GM12878 (cell line): ENCODE data around the gene IL3RA. TPM values are rescaled to one million over a fixed set of nuclear protein-coding genes. Genes with fewer than 3 reads are reported as not detected.

Source experiments
- ATAC-seq: fragments of 200-7000 bp; cut with Tn5 transposase; 3 replicates; pipeline ENCODE4 v1.9.1; 2020; ENCODE audit warnings: mild to moderate bottlenecking, moderate library complexity
- BruUV-seq: library from RNA; stranded (reverse); fragments of 400-500 nt; replicated peaks from 2 replicates; lab custom pipeline; 2021; lab: Mats Ljungman, UMichigan
- CTCF ChIA-PET: fragments of 300-600 bp; sonication (Branson Sonifier 250); formaldehyde crosslinking; extraction: SDS; loops from one replicate; lab custom pipeline; 2021; ENCODE audit warnings: inconsistent platforms; lab: Yijun Ruan, JAX
- POLR2A ChIA-PET: fragments of 350-600 bp; formaldehyde crosslinking; extraction: SDS; loops from one replicate; lab custom pipeline; 2021; ENCODE audit warnings: inconsistent platforms; lab: Charles Lee
- RAD21 ChIA-PET: fragments of 300-600 bp; sonication (Branson Sonifier 250); formaldehyde crosslinking; loops from one replicate; lab custom pipeline; 2023; ENCODE audit warnings: antibody characterized with exemption; ENCODE audit not compliant: unreplicated experiment; lab: Charles Lee
- SMC1A ChIA-PET: fragments of 300-600 bp; sonication (Branson Sonifier 250); formaldehyde crosslinking; loops from one replicate; lab custom pipeline; 2023; ENCODE audit not compliant: unreplicated experiment, uncharacterized antibody; lab: Charles Lee
- DNase-seq: peaks from one replicate; pipeline ENCODE4 v3.0.0-alpha.2; 2011; ENCODE audit warnings: low read depth, low spot score
- FAIRE-seq: peaks from 3 replicates; lab custom pipeline; 2011; peaks lifted over from hg19 to GRCh38; lab: Jason Lieb, UNC
- H2AFZ ChIP-seq: 2 replicates; pipeline ENCODE4 v1.6.0; 2011; ENCODE audit warnings: low read depth, low read length, control low read depth; ENCODE audit not compliant: control insufficient read depth
- H3K27ac ChIP-seq: 2 replicates; pipeline ENCODE4 v1.5.1; 2011; ENCODE audit warnings: control low read depth; ENCODE audit not compliant: control insufficient read depth, insufficient read depth
- H3K27me3 ChIP-seq, 2 experiments: replicated peaks in 1 of 2; 2 replicates each; pipeline versions ENCODE4 v1.6.0 to v1.6.1; 2011; ENCODE audit warnings: low read length in 1 of 2; ENCODE audit not compliant: control insufficient read depth in 2 of 2, insufficient read depth in 2 of 2
- H3K36me3 ChIP-seq, 2 experiments: 2 replicates each; pipeline ENCODE4 v1.5.1; 2011; ENCODE audit warnings: low read length in 1 of 2; ENCODE audit not compliant: control insufficient read depth in 2 of 2, insufficient read depth in 2 of 2
- H3K4me1 ChIP-seq: 2 replicates; pipeline ENCODE4 v1.6.1; 2011; ENCODE audit warnings: mild to moderate bottlenecking, low read length, moderate library complexity, mixed read lengths; ENCODE audit not compliant: control insufficient read depth, insufficient read depth
- H3K4me2 ChIP-seq: 2 replicates; pipeline ENCODE4 v1.6.0; 2011; ENCODE audit warnings: control low read depth; ENCODE audit not compliant: control insufficient read depth, insufficient read depth
- H3K4me3 ChIP-seq: fragments of 200-600 bp; sonication (generic); 2 replicates; pipeline ENCODE4 v1.5.1; 2016
- H3K79me2 ChIP-seq: 2 replicates; pipeline ENCODE4 v1.6.0; 2011; ENCODE audit warnings: low read length; ENCODE audit not compliant: control insufficient read depth, insufficient read depth
- H3K9ac ChIP-seq: 2 replicates; pipeline ENCODE4 v1.8.0; 2011; ENCODE audit warnings: low read length, control low read depth, mixed read lengths; ENCODE audit not compliant: control insufficient read depth, insufficient read depth
- H3K9me3 ChIP-seq: replicated peaks from 3 replicates; pipeline ENCODE4 v1.5.1; 2011; ENCODE audit warnings: mild to moderate bottlenecking, low read length; ENCODE audit not compliant: control insufficient read depth, insufficient read depth
- H4K20me1 ChIP-seq: 2 replicates; pipeline ENCODE4 v1.6.0; 2011; ENCODE audit not compliant: control insufficient read depth, insufficient read depth
- ESRRA ChIP-seq: IDR thresholded peaks from 2 replicates; pipeline ENCODE4 v1.6.1; 2012; ENCODE audit warnings: mild to moderate bottlenecking, low read length, improper control_type of control experiment
- FOXM1 ChIP-seq: IDR thresholded peaks from 2 replicates; pipeline ENCODE4 v1.6.1; 2012; ENCODE audit warnings: low read depth, mild to moderate bottlenecking, inconsistent platforms, low read length, moderate library complexity
- KAT2A ChIP-seq: conservative IDR thresholded peaks from 2 replicates; pipeline ENCODE4 v1.6.1; 2011; ENCODE audit warnings: low read depth, low read length; ENCODE audit not compliant: control insufficient read depth
- MEF2A ChIP-seq: IDR thresholded peaks from 2 replicates; pipeline ENCODE4 v1.6.1; 2011; ENCODE audit warnings: low read depth, mild to moderate bottlenecking, low read length, moderate library complexity; ENCODE audit not compliant: insufficient read depth
- MYC ChIP-seq: IDR thresholded peaks from 2 replicates; pipeline ENCODE4 v1.6.1; 2011; ENCODE audit warnings: mild to moderate bottlenecking, low read length, moderate library complexity, inconsistent platforms; ENCODE audit not compliant: insufficient read depth, insufficient replicate concordance, insufficient read length, severe bottlenecking
- TCF3 ChIP-seq: IDR thresholded peaks from 2 replicates; pipeline ENCODE4 v1.6.1; 2012; ENCODE audit warnings: low read depth, mild to moderate bottlenecking, low read length, borderline replicate concordance; ENCODE audit not compliant: insufficient read depth
- WRNIP1 ChIP-seq: IDR thresholded peaks from 2 replicates; pipeline ENCODE4 v1.6.1; 2011; ENCODE audit warnings: low read depth, low read length, improper control_type of control experiment, borderline replicate concordance
- ZBTB4 ChIP-seq: fragments of 450-650 bp; formaldehyde crosslinking; IDR thresholded peaks from 2 replicates; pipeline ENCODE4 v1.4.0; 2022; ENCODE audit warnings: mild to moderate bottlenecking, moderate library complexity
- ZNF24 ChIP-seq: fragments of 450-650 bp; IDR thresholded peaks from 2 replicates; pipeline ENCODE4 v1.6.1; 2017; ENCODE audit warnings: antibody characterized with exemption, mild to moderate bottlenecking
- ZZZ3 ChIP-seq: IDR thresholded peaks from 2 replicates; pipeline ENCODE4 v1.6.1; 2011; ENCODE audit warnings: low read depth; ENCODE audit not compliant: control insufficient read depth, insufficient read length
- WGBS: methylation state at CpG from one replicate; pipeline ENCODE4 v1.1.6; 2016; ENCODE audit warnings: low lambda C conversion rate; ENCODE audit not compliant: insufficient replicate concordance, insufficient coverage; ENCODE audit errors: missing lambda C conversion rate; 5-methylcytosine and 5-hydroxymethylcytosine counted together
- in situ Hi-C: fragments of 300-500 bp; cut with MboI; formaldehyde crosslinking; loops from 9 replicates; pipeline ENCODE4 v1.14.3; 2018; ENCODE audit warnings: mixed read lengths
- intact Hi-C: fragments of 100-400 bp; cut with micrococcal nuclease; formaldehyde crosslinking; loops from one replicate; pipeline ENCODE4 v1.14.2; 2022; ENCODE audit not compliant: unreplicated experiment
- polyA plus RNA-seq, 11 experiments: library from polyadenylated mRNA; depleted of rRNA in 4 of 11; unstranded in 6 of 11; stranded (reverse) in 5 of 11; fragments of >200 nt; fragmentation: Nextera tagmentation in 4 of 11; fragmentation: Illumina TruSeq in 1 of 11; extraction: Ambion mirVana in 4 of 11; extraction: Trizol in 1 of 11; gene quantifications; 1 replicate in 1 of 11; 2 replicates in 10 of 11; pipeline versions ENCODE4 v1.2.1 to v1.2.3, GENCODE V29; 2011 to 2016; ENCODE audit warnings: inconsistent platforms in 2 of 11, missing spikeins in 2 of 11, low read depth in 1 of 11
- total RNA-seq, 4 experiments: library from RNA; depleted of rRNA in 3 of 4; stranded (reverse); fragments of >200 nt in 3 of 4; fragmentation: Illumina TruSeq in 1 of 4; extraction: Trizol in 1 of 4; gene quantifications; 2 replicates each; pipeline versions ENCODE4 v1.2.1 to v1.2.3, GENCODE V29; 2013 to 2021
- TF ChIP-seq, protein P1 (sequence below): fragments of 450-650 bp; IDR thresholded peaks from 2 replicates; pipeline ENCODE4 v1.6.1; 2016; ENCODE audit warnings: mild to moderate bottlenecking, moderate library complexity, borderline replicate concordance

IL3RA gene
- total and polyA plus RNA-seq, 10 of the 15 experiments (the other 5 are each of a cell fraction or from before 2014, with no cell fraction given), result 2.1 to 31.1 (median 17.9) TPM

DNA sequence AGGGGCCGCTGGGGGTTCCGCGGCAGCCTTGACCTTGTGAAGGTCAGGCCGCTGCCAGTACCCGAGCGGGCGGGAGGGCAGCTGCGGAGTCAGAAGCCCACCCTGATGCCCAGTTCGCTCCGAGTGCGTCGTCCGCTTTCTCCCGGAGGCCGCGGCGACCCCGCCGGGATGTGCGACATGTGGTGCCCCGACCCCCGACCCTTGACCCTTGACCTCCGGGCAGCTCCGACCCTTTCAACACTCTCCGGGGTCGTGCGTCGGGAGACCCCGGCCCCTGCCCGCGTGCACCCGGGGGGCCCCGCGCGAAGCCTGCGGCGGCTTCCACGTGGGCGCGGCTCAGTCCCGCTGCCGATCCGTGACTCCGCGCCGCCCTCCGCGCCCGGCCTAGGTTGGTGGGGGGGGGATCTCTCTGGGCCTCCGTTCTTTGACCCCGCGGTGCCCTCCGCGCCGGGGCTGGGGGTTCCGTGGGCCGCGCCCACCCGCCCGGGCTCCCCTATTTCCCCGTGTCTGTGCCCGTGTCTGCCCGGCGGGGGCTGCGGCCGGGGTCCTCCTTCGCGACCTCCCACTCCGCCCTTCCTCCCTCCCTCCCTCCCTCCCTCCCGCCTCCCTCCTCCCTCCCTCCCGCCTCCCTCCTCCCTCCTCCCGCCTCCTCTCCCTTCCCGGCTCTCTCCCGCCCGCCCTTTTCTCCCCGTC lies 55.9 kb downstream of the IL3RA start:
- ChIA-PET SMC1A (no interaction called here), CTCF (no interaction called here), POLR2A (no interaction called here), RAD21 (no interaction called here)
- no peak for FAIRE-seq
- Histone ChIP-seq H3K4me3 (peak overlapping the region; percentile 77), H4K20me1 (peaks cover 19% of the 10 kb centered on the region; the same call in 1 of the 2 replicates), H3K79me2 (peaks cover 75% of the 10 kb centered on the region), H3K4me2 (peak overlapping the region; percentile 87), H3K9me3 (no peaks in the 10 kb centered on the region), H3K27ac (peak overlapping the region; percentile 99), H3K27me3 (no peaks in the 10 kb centered on the region), H3K4me1 (peaks cover 10% of the 10 kb centered on the region), H3K36me3 (peaks cover 22 to 26% of the 10 kb centered on the region in 2 experiments; a peak in 3 of 4 replicates), H3K9ac (peak overlapping the region; percentile 99), H2AFZ (peak overlapping the region; percentile 28)
- intact Hi-C loops (loop anchor here (1.0 to 2.0 kb wide), 3 partner anchors 60 to 146 kb away; partner anchors contain the start of gene ASMTL), in situ Hi-C loops (no loop called here)
- no TSS peak for BruUV-seq
- peak; percentile 56 for ATAC-seq
- WGBS, result under 1% methylated on average over 58 of the region's 76 CpGs
- no peak for DNase-seq
- TF ChIP-seq KAT2A (no peak), MYC (peak; percentile 84), ESRRA (peak; percentile 100), TCF3 (0 out of 2 replicates have a peak, but pooled peaks have one; percentile 5), WRNIP1 (no peak), ZBTB4 (CRISPR knock-in tag) (no peak), FOXM1 (no peak), MEF2A (no peak), ZNF24 (peak; percentile 42; the same call in 1 of the 2 replicates), ZZZ3 (no peak)
- TF ChIP-seq, protein P1, sequence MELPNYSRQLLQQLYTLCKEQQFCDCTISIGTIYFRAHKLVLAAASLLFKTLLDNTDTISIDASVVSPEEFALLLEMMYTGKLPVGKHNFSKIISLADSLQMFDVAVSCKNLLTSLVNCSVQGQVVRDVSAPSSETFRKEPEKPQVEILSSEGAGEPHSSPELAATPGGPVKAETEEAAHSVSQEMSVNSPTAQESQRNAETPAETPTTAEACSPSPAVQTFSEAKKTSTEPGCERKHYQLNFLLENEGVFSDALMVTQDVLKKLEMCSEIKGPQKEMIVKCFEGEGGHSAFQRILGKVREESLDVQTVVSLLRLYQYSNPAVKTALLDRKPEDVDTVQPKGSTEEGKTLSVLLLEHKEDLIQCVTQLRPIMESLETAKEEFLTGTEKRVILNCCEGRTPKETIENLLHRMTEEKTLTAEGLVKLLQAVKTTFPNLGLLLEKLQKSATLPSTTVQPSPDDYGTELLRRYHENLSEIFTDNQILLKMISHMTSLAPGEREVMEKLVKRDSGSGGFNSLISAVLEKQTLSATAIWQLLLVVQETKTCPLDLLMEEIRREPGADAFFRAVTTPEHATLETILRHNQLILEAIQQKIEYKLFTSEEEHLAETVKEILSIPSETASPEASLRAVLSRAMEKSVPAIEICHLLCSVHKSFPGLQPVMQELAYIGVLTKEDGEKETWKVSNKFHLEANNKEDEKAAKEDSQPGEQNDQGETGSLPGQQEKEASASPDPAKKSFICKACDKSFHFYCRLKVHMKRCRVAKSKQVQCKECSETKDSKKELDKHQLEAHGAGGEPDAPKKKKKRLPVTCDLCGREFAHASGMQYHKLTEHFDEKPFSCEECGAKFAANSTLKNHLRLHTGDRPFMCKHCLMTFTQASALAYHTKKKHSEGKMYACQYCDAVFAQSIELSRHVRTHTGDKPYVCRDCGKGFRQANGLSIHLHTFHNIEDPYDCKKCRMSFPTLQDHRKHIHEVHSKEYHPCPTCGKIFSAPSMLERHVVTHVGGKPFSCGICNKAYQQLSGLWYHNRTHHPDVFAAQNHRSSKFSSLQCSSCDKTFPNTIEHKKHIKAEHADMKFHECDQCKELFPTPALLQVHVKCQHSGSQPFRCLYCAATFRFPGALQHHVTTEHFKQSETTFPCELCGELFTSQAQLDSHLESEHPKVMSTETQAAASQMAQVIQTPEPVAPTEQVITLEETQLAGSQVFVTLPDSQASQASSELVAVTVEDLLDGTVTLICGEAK, result no peak
